ENCODE results near the gene ASPHD1.
"Not testable (repeated sequence)": the region's sequence is repeated elsewhere in the genome, so short reads cannot be mapped to it uniquely, and the experiment has no call there.

ASPHD1 gene

GRCh38 chr16:29878172-29878571, 22.1 kb upstream of the ASPHD1 start:
- DNase-seq, result no peak

DNA sequence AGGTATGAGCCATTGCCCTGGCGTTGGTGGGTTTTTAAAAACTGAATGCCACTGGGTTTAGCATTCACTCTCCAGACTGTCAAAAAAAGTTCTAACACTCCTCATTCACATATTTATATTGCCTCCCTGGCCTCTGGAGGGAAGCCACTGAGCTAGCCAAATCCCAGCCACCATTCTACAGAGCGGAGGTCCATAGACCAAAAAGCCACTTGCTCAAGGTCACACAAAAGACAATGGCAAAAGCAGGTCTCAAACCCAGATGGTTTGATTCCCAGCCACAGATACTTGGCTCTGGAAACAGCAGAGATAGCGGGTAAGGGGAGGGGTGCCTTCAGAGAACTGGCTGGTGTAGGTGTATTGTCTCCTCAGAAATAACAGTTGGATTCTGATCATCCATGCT, 19.2 kb upstream of the ASPHD1 start:
- no peak for DNase-seq

- DNase-seq, result no peak
These were observed 16.3 kb upstream of the ASPHD1 start for GRCh38 chr16:29883987-29884386.

DNA sequence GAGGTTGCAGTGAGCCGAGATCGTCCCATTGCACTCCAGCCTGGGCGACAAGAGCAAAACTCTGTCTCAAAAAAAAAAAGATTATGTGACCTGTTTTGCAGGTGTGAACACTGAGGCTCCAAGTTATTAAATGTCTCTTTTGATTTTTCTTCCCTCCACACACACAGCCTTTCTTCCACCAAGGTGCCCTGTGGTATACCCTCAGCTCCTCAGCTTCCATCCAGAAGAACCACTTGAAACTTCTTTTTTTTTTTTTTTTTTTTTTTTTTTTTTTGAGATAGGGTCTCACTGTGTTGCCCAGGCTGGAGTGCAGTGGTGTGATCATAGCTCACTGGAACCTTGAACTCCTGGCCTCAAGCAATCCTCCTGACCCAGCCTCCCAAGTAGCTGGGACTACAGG, 10.9 kb upstream of the ASPHD1 start:
- DNase-seq, result not testable (repeated sequence)

GRCh38 chr16:29891525-29892457, 8.5 kb upstream of the ASPHD1 start:
- DNase-seq, result no peak

GRCh38 chr16:29892458-29892813, 7.9 kb upstream of the ASPHD1 start:
- DNase-seq, result no peak

DNA sequence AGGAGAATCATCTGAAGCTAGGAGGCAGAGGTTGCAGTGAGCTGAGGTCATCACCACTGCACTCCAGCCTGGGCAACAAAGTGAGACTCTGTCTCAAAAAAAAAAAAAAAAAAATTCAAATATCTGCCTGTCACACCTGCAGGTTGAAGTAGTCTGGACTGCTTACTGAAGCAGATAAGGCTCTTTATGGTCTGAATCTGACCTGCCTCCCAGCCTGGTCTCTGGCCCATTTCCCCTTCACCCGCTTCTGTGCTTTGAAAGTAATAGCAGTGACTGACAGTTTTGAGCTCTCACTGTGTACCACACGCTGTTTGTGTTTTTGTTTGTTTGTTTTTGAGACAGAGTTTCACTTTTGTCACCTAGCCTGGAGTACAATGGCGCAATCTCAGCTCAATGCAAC, 6.7 kb upstream of the ASPHD1 start:
- DNase-seq, result no peak

GRCh38 chr16:29894352-29894751, 5.9 kb upstream of the ASPHD1 start:
- no peak for DNase-seq

DNA sequence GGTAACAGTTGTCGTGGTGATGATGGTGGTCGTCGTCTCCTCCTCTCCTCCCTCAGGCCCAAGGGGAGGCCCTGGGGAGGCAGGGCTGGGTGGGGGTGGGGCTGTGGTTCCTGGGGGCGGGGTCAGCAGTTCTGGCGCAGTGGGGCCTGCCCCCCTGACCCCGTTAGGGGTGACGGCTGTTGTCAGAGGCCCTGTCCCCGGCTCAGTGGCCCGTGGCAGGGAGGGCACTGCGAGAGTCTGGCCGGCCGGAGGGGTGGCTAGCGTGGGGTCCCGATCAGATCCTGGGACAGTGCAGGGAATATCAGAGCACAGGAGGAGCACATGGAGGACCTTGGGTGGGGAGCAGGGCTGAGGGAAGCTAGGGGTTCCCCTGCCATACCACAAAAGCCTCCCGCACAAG, 3.4 kb upstream of the ASPHD1 start:
- no peak for DNase-seq

DNA sequence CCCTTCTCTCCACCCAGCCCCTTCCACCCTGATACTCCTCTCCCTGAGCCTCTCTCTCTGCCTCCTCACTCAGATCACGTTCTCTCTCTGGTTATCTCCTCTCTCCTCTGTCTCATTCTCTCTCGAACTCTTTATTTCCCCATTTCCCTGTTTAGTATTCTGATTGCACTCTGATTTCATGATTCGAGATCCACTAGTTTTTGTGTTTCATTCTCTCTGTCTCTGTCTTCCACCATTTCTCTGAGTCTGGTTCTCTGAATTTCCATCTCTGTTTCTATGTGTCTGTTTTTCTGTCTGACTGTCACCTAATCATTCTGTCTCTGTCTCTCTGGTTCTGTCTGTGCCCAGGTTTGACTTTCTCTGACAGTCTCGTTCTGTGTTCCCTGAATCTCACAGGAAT, 3.0 kb upstream of the ASPHD1 start:
- DNase-seq, result no peak

DNA sequence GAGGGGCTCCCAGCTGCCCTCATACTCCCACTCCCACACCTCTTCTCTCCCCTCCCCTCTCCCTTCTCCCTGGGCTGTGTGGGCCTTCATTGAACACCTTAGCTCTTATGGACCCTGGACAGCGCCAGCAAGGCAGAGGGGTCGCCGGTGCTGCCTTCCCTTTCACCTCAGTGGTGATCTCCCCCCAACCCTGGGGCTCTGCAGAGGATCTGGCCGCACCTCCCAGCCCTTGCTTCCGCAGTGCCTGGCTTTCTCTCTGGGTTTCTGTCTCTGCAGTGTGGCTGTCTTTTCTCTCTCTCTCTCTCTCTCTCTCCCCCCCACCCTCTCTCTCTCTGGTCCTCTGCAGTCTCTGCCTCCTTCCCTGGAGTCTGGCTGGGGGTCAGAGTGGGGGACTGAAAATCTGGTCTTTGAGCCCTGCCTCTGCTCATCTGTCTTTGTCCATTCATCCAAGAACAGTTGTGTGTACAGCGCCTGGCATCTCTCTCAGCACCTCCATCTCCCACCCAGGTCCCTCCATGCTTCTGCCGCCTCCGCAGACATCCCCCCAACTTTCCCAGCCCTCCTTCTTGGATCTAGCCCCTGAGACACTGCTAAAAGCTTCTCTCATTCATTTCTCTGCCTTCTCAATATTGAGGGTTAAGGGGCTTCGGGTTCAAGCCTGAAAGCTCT, 2.0 kb upstream of the ASPHD1 start:
- no peak for DNase-seq

GRCh38 chr16:29898804-29899515, 1.3 kb upstream of the ASPHD1 start:
- DNase-seq, result peak; percentile 76

- DNase-seq, result peak; percentile 91
These were observed 679 bp upstream of the ASPHD1 start, which contains the start of gene SEZ6L2 for GRCh38 chr16:29899516-29900101. SEZ6L2 (minus strand) TSS chr16:29899550; CDS start chr16:29899019, 531 bp downstream.

DNA sequence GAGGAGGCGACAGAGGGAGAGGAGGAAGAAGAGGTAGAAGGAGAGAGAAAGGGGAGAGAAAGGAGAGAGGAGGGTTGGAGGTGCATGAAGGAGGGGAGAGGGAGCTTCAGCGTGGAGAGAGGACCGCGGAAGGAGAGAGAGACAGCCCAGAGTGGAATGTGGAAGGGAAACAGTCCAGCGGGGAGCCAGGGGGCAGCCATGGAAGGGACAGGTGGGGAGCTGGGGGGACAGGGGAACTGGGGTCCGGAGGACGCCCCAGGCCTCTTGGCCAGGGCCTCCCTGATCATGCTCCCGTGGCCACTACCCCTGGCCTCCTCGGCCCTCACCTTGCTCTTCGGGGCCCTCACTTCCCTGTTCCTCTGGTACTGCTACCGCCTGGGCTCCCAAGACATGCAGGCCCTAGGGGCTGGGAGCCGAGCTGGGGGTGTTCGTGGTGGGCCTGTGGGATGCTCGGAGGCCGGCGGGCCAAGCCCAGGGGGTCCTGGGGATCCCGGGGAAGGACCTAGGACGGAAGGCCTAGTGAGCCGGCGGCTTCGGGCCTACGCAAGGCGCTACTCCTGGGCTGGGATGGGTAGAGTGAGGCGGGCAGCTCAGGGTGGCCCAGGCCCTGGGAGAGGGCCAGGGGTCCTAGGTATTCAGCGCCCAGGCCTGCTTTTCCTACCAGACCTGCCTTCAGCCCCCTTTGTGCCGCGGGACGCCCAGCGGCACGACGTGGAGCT, 759 bp downstream of the ASPHD1 start:
- no peak for DNase-seq

DNA sequence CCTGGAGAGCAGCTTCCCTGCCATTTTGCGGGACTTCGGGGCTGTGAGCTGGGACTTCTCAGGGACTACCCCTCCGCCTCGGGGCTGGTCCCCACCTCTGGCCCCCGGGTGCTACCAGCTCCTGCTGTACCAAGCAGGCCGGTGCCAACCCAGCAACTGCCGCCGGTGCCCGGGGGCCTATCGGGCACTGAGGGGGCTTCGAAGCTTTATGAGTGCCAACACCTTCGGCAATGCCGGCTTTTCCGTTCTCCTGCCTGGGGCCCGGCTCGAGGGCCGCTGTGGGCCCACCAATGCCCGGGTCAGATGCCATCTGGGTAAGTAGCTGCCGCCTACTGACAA, 1.3 kb downstream of the ASPHD1 start:
- no peak for DNase-seq

DNA sequence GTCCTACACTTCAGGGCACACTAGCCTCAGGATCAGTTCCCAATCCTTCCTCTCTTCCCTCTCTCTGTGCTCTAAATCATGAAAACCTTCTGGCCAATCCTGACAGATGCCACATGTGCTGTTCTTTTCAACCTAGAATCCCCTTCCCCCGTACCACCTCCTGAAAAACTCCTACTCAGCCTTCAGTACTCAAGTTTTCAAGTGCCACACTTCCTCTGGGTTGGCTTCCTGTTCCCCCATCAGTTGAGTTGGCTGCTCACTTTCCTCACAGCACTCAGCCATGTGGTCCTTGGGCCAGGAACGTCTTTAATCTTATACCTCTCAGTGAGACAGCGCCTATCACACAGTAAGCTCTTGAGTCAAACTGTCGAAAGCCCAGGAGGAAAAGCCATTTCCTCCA, 3.3 kb downstream of the ASPHD1 start:
- no peak for DNase-seq

DNA sequence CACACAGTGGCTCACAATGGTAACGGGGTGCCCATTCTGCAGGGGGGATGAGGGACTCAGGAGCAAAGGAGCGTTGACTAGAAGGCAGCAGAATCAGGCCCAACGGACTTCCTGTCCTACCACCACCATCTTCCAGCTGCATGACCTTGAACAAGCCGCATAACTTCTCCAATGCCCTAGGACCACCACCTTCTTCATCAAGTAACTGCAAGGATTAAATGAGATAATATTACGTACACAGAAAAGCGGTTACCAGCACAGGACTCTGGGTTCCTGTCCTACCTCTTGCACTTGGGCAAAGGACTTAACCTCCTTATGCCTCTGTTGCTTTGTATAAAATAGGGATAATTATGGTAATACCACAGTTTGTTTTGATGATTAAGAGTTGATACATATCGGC, 4.7 kb downstream of the ASPHD1 start:
- DNase-seq, result no peak

DNA sequence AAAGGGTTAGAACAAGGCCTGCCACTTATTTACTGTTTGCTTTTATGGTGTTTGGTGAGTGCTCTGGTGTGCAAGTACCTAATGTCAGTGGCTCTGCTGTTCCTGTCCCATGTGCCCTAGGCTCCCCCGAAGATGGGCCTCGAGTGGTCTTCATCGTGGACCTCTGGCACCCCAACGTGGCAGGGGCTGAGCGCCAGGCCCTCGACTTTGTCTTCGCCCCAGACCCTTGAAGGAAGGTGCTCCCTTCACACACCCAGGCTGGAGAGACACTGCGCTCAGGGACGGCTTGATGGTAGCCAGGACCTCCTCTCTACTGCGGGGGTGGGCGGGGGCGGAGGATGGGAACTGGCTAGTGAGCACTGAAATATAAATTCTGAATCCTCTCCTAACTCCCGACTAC, 5.4 kb downstream of the ASPHD1 start:
- DNase-seq, result no peak

DNA sequence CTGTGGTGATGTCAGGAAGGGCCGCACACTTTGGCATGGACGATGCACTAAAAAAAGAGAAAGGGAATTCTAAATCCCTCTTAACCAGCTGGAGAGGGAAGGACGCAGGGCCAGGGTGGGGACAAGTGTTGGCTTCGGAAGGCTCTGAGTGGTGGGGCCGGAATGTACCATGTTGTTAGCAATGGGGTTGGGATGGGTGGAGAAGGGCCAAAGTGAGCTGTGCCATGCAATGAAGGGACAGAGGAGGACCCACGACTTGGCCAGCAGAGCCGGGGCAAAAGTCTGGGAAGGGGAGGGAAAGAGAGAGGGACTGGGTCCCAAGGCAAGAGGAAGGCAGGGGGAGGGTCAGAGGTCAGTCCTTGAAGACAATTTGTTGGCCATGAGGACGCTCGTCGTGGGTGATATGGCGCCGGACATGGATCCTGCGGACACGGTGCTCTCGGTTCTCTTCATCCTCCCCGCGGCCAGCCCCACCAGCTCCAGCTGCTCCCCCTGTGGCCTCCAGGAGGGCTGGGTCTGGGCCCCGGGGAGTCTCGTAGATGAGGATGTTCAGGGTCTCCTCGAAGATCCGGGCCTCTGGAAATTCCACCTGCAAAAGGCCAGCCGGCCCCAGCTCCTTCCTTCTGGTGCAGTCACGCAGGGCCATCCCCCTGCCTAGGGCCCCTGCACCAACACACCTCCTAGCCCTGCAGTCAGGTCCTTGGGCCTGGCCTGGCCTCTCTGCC, 6.4 kb downstream of the ASPHD1 start:
- no peak for DNase-seq

GRCh38 chr16:29907973-29908372, 7.7 kb downstream of the ASPHD1 start:
- DNase-seq, result no peak

- DNase-seq, result no peak
These were observed 8.5 kb downstream of the ASPHD1 start for GRCh38 chr16:29908719-29909220.

DNA sequence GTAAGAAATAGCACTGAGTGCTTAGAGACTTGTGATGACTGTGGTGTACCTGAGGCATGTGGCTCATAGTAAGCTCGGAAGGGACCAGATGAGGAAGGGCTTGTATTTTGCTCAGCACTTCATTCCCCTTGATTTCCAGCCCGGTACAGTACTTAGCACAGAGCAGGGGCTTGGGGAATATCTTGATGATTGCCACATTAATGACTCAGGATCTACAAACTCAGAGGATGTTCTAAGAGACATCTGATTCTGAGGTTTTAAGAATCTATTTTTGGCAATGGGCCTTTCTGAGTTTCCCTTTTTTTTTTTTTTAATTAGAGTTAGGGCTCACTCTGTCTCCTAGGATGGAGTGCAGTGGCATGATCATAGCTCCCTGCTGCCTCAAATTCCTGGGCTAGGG, 9.1 kb downstream of the ASPHD1 start:
- no peak for DNase-seq

All from DMS79 treated with DMSO at 0.1 percent for 48 hours (cell line).